Suprapubic skin (tissue), 4 donors: ENCODE data around the gene RALGDS. TPM values are rescaled to one million over a fixed set of nuclear protein-coding genes. Genes with fewer than 3 reads are reported as not detected.

Source experiments
- DNase-seq, 2 donors: peaks; one replicate each; pipeline ENCODE4 v3.0.0-alpha.2; 2019; ENCODE audit warnings: low spot score in 2 of 2
- H3K27ac ChIP-seq: fragments of 200-600 bp; sonication (generic); one replicate; pipeline ENCODE4 v1.5.1; 2019
- H3K27me3 ChIP-seq: fragments of 200-600 bp; sonication (generic); one replicate; pipeline ENCODE4 v1.5.1; 2019
- H3K36me3 ChIP-seq: fragments of 200-600 bp; sonication (generic); one replicate; pipeline ENCODE4 v1.5.1; 2019
- H3K4me1 ChIP-seq: fragments of 200-600 bp; sonication (generic); one replicate; pipeline ENCODE4 v1.5.1; 2019
- H3K4me3 ChIP-seq: fragments of 200-600 bp; sonication (generic); one replicate; pipeline ENCODE4 v1.5.1; 2019; ENCODE audit warnings: mild to moderate bottlenecking
- H3K9me3 ChIP-seq: fragments of 200-600 bp; sonication (generic); one replicate; pipeline ENCODE4 v1.5.1; 2019
- CTCF ChIP-seq, 2 donors: fragments of 200-600 bp in 1 of 2; fragments of 450-650 bp in 1 of 2; sonication (generic) in 1 of 2; IDR thresholded peaks; one replicate each; pipeline ENCODE4 v1.5.1; 2016 to 2019; ENCODE audit warnings: antibody characterized with exemption in 2 of 2, mild to moderate bottlenecking in 1 of 2, moderate library complexity in 1 of 2
- EP300 ChIP-seq: sonication (generic); formaldehyde crosslinking; IDR thresholded peaks from one replicate; pipeline ENCODE4 v1.6.1; 2017; ENCODE audit warnings: antibody characterized with exemption
- POLR2A ChIP-seq, 2 donors: fragments of 450-650 bp; IDR thresholded peaks; one replicate each; pipeline ENCODE4 v1.6.1; 2017; ENCODE audit warnings: antibody characterized with exemption in 2 of 2, mild to moderate bottlenecking in 2 of 2, moderate library complexity in 2 of 2
- POLR2AphosphoS5 ChIP-seq, 3 donors: sonication (generic); formaldehyde crosslinking; IDR thresholded peaks; one replicate each; pipeline ENCODE4 v1.6.1; 2017; ENCODE audit warnings: antibody characterized with exemption in 3 of 3
- WGBS: methylation state at CpG from one replicate; pipeline ENCODE4 v1.1.5; 2018; 5-methylcytosine and 5-hydroxymethylcytosine counted together
- total RNA-seq, 4 donors: library from RNA; depleted of rRNA; stranded (reverse); fragments of >200 nt; gene quantifications; one replicate each; pipeline ENCODE4 v1.1.0, GENCODE V29; 2016

The RALGDS gene
- total RNA-seq, 4 donors from 2014 or later, result 173 to 244 (median 212) TPM

GRCh38 chr9:133112663-133113026 is 8.4 kb downstream of the RALGDS start:
- H3K4me3 ChIP-seq, result no peak overlapping the region
- 67% methylated on average over 1 of the region's 7 CpGs for WGBS
- H3K36me3 ChIP-seq, result peaks cover 45% of the 10 kb centered on the region
- peak in 1 of 3 donors; percentile 22 for TF ChIP-seq POLR2AphosphoS5 (IDR thresholded peaks at IDR 0.05)
- no peak for TF ChIP-seq EP300
- TF ChIP-seq CTCF (IDR thresholded peaks at IDR 0.05), result no peak
- H3K9me3 ChIP-seq, result no peaks in the 10 kb centered on the region
- peaks cover 59% of the 10 kb centered on the region for H3K4me1 ChIP-seq
- peak overlapping the region; percentile 65 for H3K27ac ChIP-seq
- peak in 1 of 2 donors; percentile 85 for DNase-seq
- H3K27me3 ChIP-seq, result no peaks in the 10 kb centered on the region

- Histone ChIP-seq H3K9me3 (no peaks in the 10 kb centered on the region), H3K27me3 (no peaks in the 10 kb centered on the region), H3K36me3 (peaks cover 51% of the 10 kb centered on the region), H3K27ac (peak overlapping the region; percentile 65), H3K4me3 (no peak overlapping the region), H3K4me1 (peaks cover 53% of the 10 kb centered on the region)
- 80% methylated on average over 9 of the region's 30 CpGs for WGBS
- no peak for TF ChIP-seq CTCF (IDR thresholded peaks at IDR 0.05)
- TF ChIP-seq EP300, result no peak
- TF ChIP-seq POLR2A (IDR thresholded peaks at IDR 0.05), result no peak
- TF ChIP-seq POLR2AphosphoS5 (IDR thresholded peaks at IDR 0.05), result no peak
- DNase-seq, result peak in 1 of 2 donors; percentile 65
Observed at GRCh38 chr9:133111808-133112662, 9.0 kb downstream of the RALGDS start.

- peak in 1 of 2 donors; percentile 58 for DNase-seq
Observed at GRCh38 chr9:133109931-133110650, 10.9 kb downstream of the RALGDS start.

GRCh38 chr9:133108794-133109641 is 12.0 kb downstream of the RALGDS start:
- peaks cover 26% of the 10 kb centered on the region for H3K4me1 ChIP-seq
- TF ChIP-seq POLR2A (IDR thresholded peaks at IDR 0.05) (no peak), EP300 (no peak), POLR2AphosphoS5 (IDR thresholded peaks at IDR 0.05) (no peak), CTCF (IDR thresholded peaks at IDR 0.05) (no peak)
- peaks cover 81% of the 10 kb centered on the region for H3K36me3 ChIP-seq
- H3K27me3 ChIP-seq, result no peaks in the 10 kb centered on the region
- H3K27ac ChIP-seq, result no peak overlapping the region
- H3K4me3 ChIP-seq, result no peak overlapping the region
- H3K9me3 ChIP-seq, result no peaks in the 10 kb centered on the region
- WGBS, result 86% methylated on average over 13 of the region's 19 CpGs
- peak in 1 of 2 donors; percentile 62 for DNase-seq

More at GRCh38 chr9:133109931-133110650, 10.9 kb downstream of the RALGDS start:
- WGBS, result 96% methylated on average over 15 of the region's 18 CpGs
- Histone ChIP-seq H3K4me1 (peaks cover 34% of the 10 kb centered on the region), H3K4me3 (no peak overlapping the region), H3K9me3 (no peaks in the 10 kb centered on the region), H3K27me3 (no peaks in the 10 kb centered on the region), H3K36me3 (peaks cover 70% of the 10 kb centered on the region), H3K27ac (no peak overlapping the region)
- no peak for TF ChIP-seq POLR2AphosphoS5 (IDR thresholded peaks at IDR 0.05)
- no peak for TF ChIP-seq EP300
- TF ChIP-seq POLR2A (IDR thresholded peaks at IDR 0.05), result no peak
- TF ChIP-seq CTCF (IDR thresholded peaks at IDR 0.05), result no peak
